ENCODE results near the gene ZSCAN23. TPM values are rescaled to one million over a fixed set of nuclear protein-coding genes. Genes with fewer than 3 reads are reported as not detected.

ZSCAN23 gene
- total RNA-seq, 4 donors from 2014 or later = 0.55 to 17.1 (median 2.5) TPM; not detected in 1

GRCh38 chr6:28400122-28400451 is 43.2 kb downstream of the ZSCAN23 start:
- H3K9me3 ChIP-seq = no peaks in the 10 kb centered on the region
- peaks cover 0 to 12% (median 0%) of the 10 kb centered on the region in 4 donors for H3K36me3 ChIP-seq
- H3K4me3 ChIP-seq = peak overlapping the region; percentile 13 to 95 (median 90)
- DNase-seq = no peak
- intact Hi-C loops (cut with DNase I; ENCODE audit: low total_unique reads) (no loop called here), in situ Hi-C loops (cut with MboI; ENCODE audit: low pct_ligation_motif_present in 1 of 4, low pct_unique_long_range_greater_than_20kb in 1 of 4, low sequenced_read_pairs in 3 of 4) (no loop called here)
- peaks cover 39% of the 10 kb centered on the region for H3K27me3 ChIP-seq
- H3K4me1 ChIP-seq = peaks cover 0 to 35% (median 12%) of the 10 kb centered on the region in 4 donors
- WGBS, 2 donors (ENCODE audit: low coverage in 1 of 2) = 38 to 41% methylated on average over 5 to 8 of the region's 8 CpGs
- TF ChIP-seq CTCF (IDR thresholded peaks at IDR 0.05) (no peak), POLR2A (IDR thresholded peaks at IDR 0.05) (no peak), EP300 (IDR thresholded peaks at IDR 0.05; ENCODE audit: low read depth) (no peak), POLR2AphosphoS5 (IDR thresholded peaks at IDR 0.05) (no peak)
- H3K27ac ChIP-seq = peak overlapping the region; percentile 62 to 81 (median 71)

GRCh38 chr6:28399350-28400121 is 43.8 kb downstream of the ZSCAN23 start, which contains the start of gene ZSCAN12:
Gene ZSCAN12 (minus strand): TSS chr6:28399747. CDS start chr6:28398405, 1,342 bp downstream.
- DNase-seq = peak; percentile 85
- peak within 1 kb of the TSS; percentile 62 to 81 (median 71) for H3K27ac ChIP-seq
- WGBS, 2 donors (ENCODE audit: low coverage in 1 of 2) = 0 to 5% methylated on average over 8 to 48 of the region's 49 CpGs
- peak within 1 kb of the TSS; percentile 37 to 95 (median 90) for H3K4me3 ChIP-seq
- intact Hi-C loops (cut with DNase I; ENCODE audit: low total_unique reads) = no loop called here
- H3K4me1 ChIP-seq = peaks cover 0 to 35% (median 12%) of the 10 kb centered on the region in 4 donors
- in situ Hi-C loops (cut with MboI; ENCODE audit: low pct_ligation_motif_present in 1 of 4, low pct_unique_long_range_greater_than_20kb in 1 of 4, low sequenced_read_pairs in 3 of 4) = no loop called here
- TF ChIP-seq POLR2A (IDR thresholded peaks at IDR 0.05) (no peak), CTCF (IDR thresholded peaks at IDR 0.05) (peak; percentile 41 to 52 (median 46)), POLR2AphosphoS5 (IDR thresholded peaks at IDR 0.05) (peak in 2 of 3 donors; percentile 24 to 35), EP300 (IDR thresholded peaks at IDR 0.05; ENCODE audit: low read depth) (no peak)
- H3K27me3 ChIP-seq = peaks cover 34% of the 10 kb centered on the region
- no peaks in the 10 kb centered on the region for H3K9me3 ChIP-seq
- peaks cover 0 to 12% (median 0%) of the 10 kb centered on the region in 4 donors for H3K36me3 ChIP-seq

- in situ Hi-C loops (cut with MboI; ENCODE audit: low pct_ligation_motif_present in 1 of 4, low pct_unique_long_range_greater_than_20kb in 1 of 4, low sequenced_read_pairs in 3 of 4) = no loop called here
Observed at GRCh38 chr6:28395918-28396317, 47.4 kb downstream of the ZSCAN23 start.

More at GRCh38 chr6:28395918-28396317, 47.4 kb downstream of the ZSCAN23 start:
- Histone ChIP-seq H3K27ac (no peak overlapping the region), H3K27me3 (peaks cover 10% of the 10 kb centered on the region), H3K36me3 (peaks cover 0 to 35% (median 8%) of the 10 kb centered on the region in 4 donors), H3K9me3 (no peaks in the 10 kb centered on the region), H3K4me1 (peaks cover 0 to 35% (median 12%) of the 10 kb centered on the region in 4 donors), H3K4me3 (no peak overlapping the region)
- no peak for DNase-seq
- 92 to 100% methylated on average over 3 to 4 of the region's 4 CpGs for WGBS, 2 donors (ENCODE audit: low coverage in 1 of 2)
- no peak for TF ChIP-seq POLR2AphosphoS5 (IDR thresholded peaks at IDR 0.05)
- no peak for TF ChIP-seq CTCF (IDR thresholded peaks at IDR 0.05)
- TF ChIP-seq EP300 (IDR thresholded peaks at IDR 0.05; ENCODE audit: low read depth) = no peak
- no peak for TF ChIP-seq POLR2A (IDR thresholded peaks at IDR 0.05)
- intact Hi-C loops (cut with DNase I; ENCODE audit: low total_unique reads) = no loop called here

All from transverse colon (tissue), 4 donors.